ENCODE results near the gene RNF212. TPM values are rescaled to one million over a fixed set of nuclear protein-coding genes. Genes with fewer than 3 reads are reported as not detected.

RNF212 gene, protein sequence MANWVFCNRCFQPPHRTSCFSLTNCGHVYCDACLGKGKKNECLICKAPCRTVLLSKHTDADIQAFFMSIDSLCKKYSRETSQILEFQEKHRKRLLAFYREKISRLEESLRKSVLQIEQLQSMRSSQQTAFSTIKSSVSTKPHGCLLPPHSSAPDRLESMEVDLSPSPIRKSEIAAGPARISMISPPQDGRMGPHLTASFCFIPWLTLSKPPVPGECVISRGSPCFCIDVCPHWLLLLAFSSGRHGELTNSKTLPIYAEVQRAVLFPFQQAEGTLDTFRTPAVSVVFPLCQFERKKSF
- 1.7 TPM for polyA plus RNA-seq (2013, experiment 1 of 2)
- polyA plus RNA-seq (2013, experiment 2 of 2) = 2.1 TPM

- Histone ChIP-seq H3K9ac (ENCODE audit: low read length) (peak within 1 kb of the TSS; percentile 57), H4K8ac (ENCODE audit: low read depth, low read length) (no peak within 1 kb of the TSS), H2BK15ac (replicated peaks; ENCODE audit: low read depth) (no peak within 1 kb of the TSS), H4K5ac (ENCODE audit: low read length) (no peak within 1 kb of the TSS), H3K18ac (ENCODE audit: low read length) (no peak within 1 kb of the TSS), H3K4me1 (ENCODE audit: control insufficient read depth, low read depth, low read length) (no peaks in the 10 kb centered on the region), H3K27me3 (ENCODE audit: insufficient read depth, low read length, poor library complexity) (no peaks in the 10 kb centered on the region), H3K79me2 (ENCODE audit: control insufficient read depth, insufficient read depth, low read length) (no peaks in the 10 kb centered on the region), H3K79me1 (ENCODE audit: low read length) (no peaks in the 10 kb centered on the region), H2AK5ac (ENCODE audit: low read length) (no peak within 1 kb of the TSS), H3K36me3 (ENCODE audit: control insufficient read depth, insufficient read depth, low read length) (no peaks in the 10 kb centered on the region), H2BK5ac (ENCODE audit: low read length) (no peak within 1 kb of the TSS), H3K4ac (ENCODE audit: low read depth, low read length) (no peak within 1 kb of the TSS), H3K27ac (ENCODE audit: low read depth, low read length) (no peak within 1 kb of the TSS), H3K23ac (ENCODE audit: low read length) (no peak within 1 kb of the TSS), H3K4me3 (ENCODE audit: low read length) (no peak within 1 kb of the TSS), H2BK120ac (ENCODE audit: low read depth, low read length) (no peak within 1 kb of the TSS), H3K56ac (ENCODE audit: low read length) (peak within 1 kb of the TSS; percentile 79), H3K4me2 (ENCODE audit: low read length) (peak within 1 kb of the TSS; percentile 61)
- DNase-seq = peak; percentile 59
- no CpG with 5 or more reads among the region's 72 CpGs for WGBS (ENCODE audit: extremely low coverage, insufficient coverage, low lambda C conversion rate)
These were observed at the start of gene RNF212 for GRCh38 chr4:1113311-1114009. RNF212 (minus strand) TSS chr4:1113564; CDS start chr4:1113464, 100 bp downstream.

- H2BK5ac ChIP-seq (ENCODE audit: low read length) = no peak overlapping the region
- no peak overlapping the region for H2AK5ac ChIP-seq (ENCODE audit: low read length)
- H3K4ac ChIP-seq (ENCODE audit: low read depth, low read length) = no peak overlapping the region
- no peaks in the 10 kb centered on the region for H3K36me3 ChIP-seq (ENCODE audit: control insufficient read depth, insufficient read depth, low read length)
- H3K27me3 ChIP-seq (ENCODE audit: insufficient read depth, low read length, poor library complexity) = no peaks in the 10 kb centered on the region
- WGBS (ENCODE audit: extremely low coverage, insufficient coverage, low lambda C conversion rate) = no CpG with 5 or more reads among the region's 1 CpG
- H3K79me2 ChIP-seq (ENCODE audit: control insufficient read depth, insufficient read depth, low read length) = no peaks in the 10 kb centered on the region
- no peak overlapping the region for H3K56ac ChIP-seq (ENCODE audit: low read length)
- H2BK120ac ChIP-seq (ENCODE audit: low read depth, low read length) = no peak overlapping the region
- no peak overlapping the region for H4K5ac ChIP-seq (ENCODE audit: low read length)
- H3K23ac ChIP-seq (ENCODE audit: low read length) = no peak overlapping the region
- H3K9ac ChIP-seq (ENCODE audit: low read length) = no peak overlapping the region
- H3K27ac ChIP-seq (ENCODE audit: low read depth, low read length) = no peak overlapping the region
- no peak overlapping the region for H3K18ac ChIP-seq (ENCODE audit: low read length)
- H3K4me1 ChIP-seq (ENCODE audit: control insufficient read depth, low read depth, low read length) = no peaks in the 10 kb centered on the region
- no peak overlapping the region for H4K8ac ChIP-seq (ENCODE audit: low read depth, low read length)
- DNase-seq = no peak
- no peaks in the 10 kb centered on the region for H3K79me1 ChIP-seq (ENCODE audit: low read length)
- no peak overlapping the region for H3K4me2 ChIP-seq (ENCODE audit: low read length)
- H3K4me3 ChIP-seq (ENCODE audit: low read length) = no peak overlapping the region
- no peak overlapping the region for H2BK15ac ChIP-seq (replicated peaks; ENCODE audit: low read depth)
These were observed 47.0 kb upstream of the RNF212 start for GRCh38 chr4:1160351-1160750.

GRCh38 chr4:1156069-1156468 is 42.7 kb upstream of the RNF212 start:
- H3K4ac ChIP-seq (ENCODE audit: low read depth, low read length) = no peak overlapping the region
- H3K4me3 ChIP-seq (ENCODE audit: low read length) = no peak overlapping the region
- H3K79me2 ChIP-seq (ENCODE audit: control insufficient read depth, insufficient read depth, low read length) = no peaks in the 10 kb centered on the region
- no peaks in the 10 kb centered on the region for H3K36me3 ChIP-seq (ENCODE audit: control insufficient read depth, insufficient read depth, low read length)
- H2BK5ac ChIP-seq (ENCODE audit: low read length) = no peak overlapping the region
- no peaks in the 10 kb centered on the region for H3K79me1 ChIP-seq (ENCODE audit: low read length)
- no peak overlapping the region for H3K4me2 ChIP-seq (ENCODE audit: low read length)
- no peak overlapping the region for H2BK120ac ChIP-seq (ENCODE audit: low read depth, low read length)
- no peak overlapping the region for H2AK5ac ChIP-seq (ENCODE audit: low read length)
- no peak overlapping the region for H2BK15ac ChIP-seq (replicated peaks; ENCODE audit: low read depth)
- H3K23ac ChIP-seq (ENCODE audit: low read length) = no peak overlapping the region
- no peak overlapping the region for H4K5ac ChIP-seq (ENCODE audit: low read length)
- no CpG with 5 or more reads among the region's 8 CpGs for WGBS (ENCODE audit: extremely low coverage, insufficient coverage, low lambda C conversion rate)
- no peak overlapping the region for H4K8ac ChIP-seq (ENCODE audit: low read depth, low read length)
- DNase-seq = no peak
- H3K27me3 ChIP-seq (ENCODE audit: insufficient read depth, low read length, poor library complexity) = no peaks in the 10 kb centered on the region
- no peak overlapping the region for H3K56ac ChIP-seq (ENCODE audit: low read length)
- no peak overlapping the region for H3K18ac ChIP-seq (ENCODE audit: low read length)
- H3K9ac ChIP-seq (ENCODE audit: low read length) = no peak overlapping the region
- no peak overlapping the region for H3K27ac ChIP-seq (ENCODE audit: low read depth, low read length)
- no peaks in the 10 kb centered on the region for H3K4me1 ChIP-seq (ENCODE audit: control insufficient read depth, low read depth, low read length)

- Histone ChIP-seq H2AK5ac (ENCODE audit: low read length) (no peak overlapping the region), H3K27ac (ENCODE audit: low read depth, low read length) (no peak overlapping the region), H4K5ac (ENCODE audit: low read length) (no peak overlapping the region), H3K9ac (ENCODE audit: low read length) (no peak overlapping the region), H3K18ac (ENCODE audit: low read length) (no peak overlapping the region), H3K23ac (ENCODE audit: low read length) (no peak overlapping the region), H4K8ac (ENCODE audit: low read depth, low read length) (no peak overlapping the region), H2BK120ac (ENCODE audit: low read depth, low read length) (no peak overlapping the region), H3K4me1 (ENCODE audit: control insufficient read depth, low read depth, low read length) (no peaks in the 10 kb centered on the region), H3K27me3 (ENCODE audit: insufficient read depth, low read length, poor library complexity) (no peaks in the 10 kb centered on the region), H2BK5ac (ENCODE audit: low read length) (no peak overlapping the region), H3K79me2 (ENCODE audit: control insufficient read depth, insufficient read depth, low read length) (no peaks in the 10 kb centered on the region), H3K4ac (ENCODE audit: low read depth, low read length) (no peak overlapping the region), H3K36me3 (ENCODE audit: control insufficient read depth, insufficient read depth, low read length) (no peaks in the 10 kb centered on the region), H3K56ac (ENCODE audit: low read length) (no peak overlapping the region), H3K4me2 (ENCODE audit: low read length) (no peak overlapping the region), H2BK15ac (replicated peaks; ENCODE audit: low read depth) (no peak overlapping the region), H3K4me3 (ENCODE audit: low read length) (no peak overlapping the region), H3K79me1 (ENCODE audit: low read length) (no peaks in the 10 kb centered on the region)
- no peak for DNase-seq
- WGBS (ENCODE audit: extremely low coverage, insufficient coverage, low lambda C conversion rate) = no CpG with 5 or more reads among the region's 3 CpGs
These were observed 42.0 kb upstream of the RNF212 start for GRCh38 chr4:1155314-1155713.

DNA sequence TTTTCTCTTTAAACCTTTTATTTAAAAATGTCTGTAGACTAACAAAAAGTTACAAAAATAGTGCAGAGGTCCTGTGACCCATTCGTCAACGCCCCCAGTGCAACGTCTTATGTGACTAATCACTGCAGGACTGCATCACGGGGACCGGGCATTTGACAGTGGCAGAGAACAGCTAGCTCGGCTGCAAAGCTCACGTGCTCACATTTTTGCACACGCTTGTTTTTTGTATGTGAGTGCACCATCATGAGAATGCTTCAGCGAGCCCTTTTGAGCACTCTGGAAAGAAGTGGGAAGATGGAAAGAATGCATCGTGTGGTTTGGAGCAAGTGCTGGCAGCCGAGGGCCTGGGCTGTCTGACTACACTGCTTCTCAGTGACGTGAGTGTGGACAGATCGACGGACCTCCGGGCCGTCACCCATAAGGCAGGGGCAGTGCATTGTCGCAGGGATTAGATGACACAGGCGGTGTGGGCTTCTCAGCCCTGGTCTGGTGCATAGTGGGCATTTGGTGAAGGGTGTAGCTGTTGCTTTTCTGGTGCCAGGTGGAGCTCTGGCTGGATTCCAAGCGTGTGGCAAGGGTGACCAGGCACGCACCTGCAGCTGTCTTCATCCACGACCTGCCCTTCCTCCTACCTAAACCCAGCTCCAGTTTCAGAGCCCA is 41.3 kb upstream of the RNF212 start:
- no peak overlapping the region for H3K56ac ChIP-seq (ENCODE audit: low read length)
- H3K18ac ChIP-seq (ENCODE audit: low read length) = no peak overlapping the region
- no peaks in the 10 kb centered on the region for H3K36me3 ChIP-seq (ENCODE audit: control insufficient read depth, insufficient read depth, low read length)
- H3K27me3 ChIP-seq (ENCODE audit: insufficient read depth, low read length, poor library complexity) = no peaks in the 10 kb centered on the region
- no peak overlapping the region for H2AK5ac ChIP-seq (ENCODE audit: low read length)
- no peak overlapping the region for H3K4me2 ChIP-seq (ENCODE audit: low read length)
- H2BK120ac ChIP-seq (ENCODE audit: low read depth, low read length) = no peak overlapping the region
- H4K5ac ChIP-seq (ENCODE audit: low read length) = no peak overlapping the region
- no peaks in the 10 kb centered on the region for H3K79me2 ChIP-seq (ENCODE audit: control insufficient read depth, insufficient read depth, low read length)
- no peak overlapping the region for H3K23ac ChIP-seq (ENCODE audit: low read length)
- H3K4ac ChIP-seq (ENCODE audit: low read depth, low read length) = no peak overlapping the region
- H2BK5ac ChIP-seq (ENCODE audit: low read length) = no peak overlapping the region
- H3K4me1 ChIP-seq (ENCODE audit: control insufficient read depth, low read depth, low read length) = no peaks in the 10 kb centered on the region
- no peaks in the 10 kb centered on the region for H3K79me1 ChIP-seq (ENCODE audit: low read length)
- H3K9ac ChIP-seq (ENCODE audit: low read length) = no peak overlapping the region
- H2BK15ac ChIP-seq (replicated peaks; ENCODE audit: low read depth) = no peak overlapping the region
- DNase-seq = no peak
- H4K8ac ChIP-seq (ENCODE audit: low read depth, low read length) = no peak overlapping the region
- no peak overlapping the region for H3K4me3 ChIP-seq (ENCODE audit: low read length)
- H3K27ac ChIP-seq (ENCODE audit: low read depth, low read length) = no peak overlapping the region
- no CpG with 5 or more reads among the region's 21 CpGs for WGBS (ENCODE audit: extremely low coverage, insufficient coverage, low lambda C conversion rate)

Measured in mesendoderm (in vitro differentiated cells).